Embryonic facial prominence (tissue), 1 donor: Measurements from ENCODE around the gene EP400.

ENCODE experiments used
- DNase-seq: peaks from one replicate; pipeline ENCODE4 v3.0.0-alpha.2; 2016; ENCODE audit errors: extremely low spot score

The EP400 gene

GRCh38 chr12:131927110-131928079 is 22.3 kb upstream of the EP400 start:
- DNase-seq, result no peak

- DNase-seq, result no peak
These were observed 21.5 kb upstream of the EP400 start for GRCh38 chr12:131928080-131928710.

GRCh38 chr12:131928711-131929580 is 20.8 kb upstream of the EP400 start, which contains the start of gene PUS1:
TSS of gene PUS1 (plus strand) at chr12:131929276. CDS start at chr12:131929723, 447 bp downstream.
- DNase-seq, result peak; percentile 87

GRCh38 chr12:131929581-131930456 is 19.9 kb upstream of the EP400 start:
- no peak for DNase-seq

- no peak for DNase-seq
These were observed 19.2 kb upstream of the EP400 start for GRCh38 chr12:131930510-131930909.

GRCh38 chr12:131933387-131933786 is 16.4 kb upstream of the EP400 start:
- no peak for DNase-seq

GRCh38 chr12:131934535-131934934 is 15.2 kb upstream of the EP400 start:
- DNase-seq, result no peak

GRCh38 chr12:131938082-131938481 is 11.7 kb upstream of the EP400 start:
- DNase-seq, result no peak

GRCh38 chr12:131939007-131939406 is 10.7 kb upstream of the EP400 start:
- no peak for DNase-seq

GRCh38 chr12:131940141-131940547 is 9.6 kb upstream of the EP400 start:
- DNase-seq, result no peak

GRCh38 chr12:131941116-131941986 is 8.4 kb upstream of the EP400 start:
- DNase-seq, result no peak

GRCh38 chr12:131941987-131942341 is 7.8 kb upstream of the EP400 start:
- DNase-seq, result no peak

GRCh38 chr12:131942671-131943070 is 7.1 kb upstream of the EP400 start:
- DNase-seq, result no peak

- no peak for DNase-seq
These were observed 6.4 kb upstream of the EP400 start for GRCh38 chr12:131943389-131943788.

- no peak for DNase-seq
These were observed 5.9 kb upstream of the EP400 start for GRCh38 chr12:131943876-131944275.

- DNase-seq, result no peak
These were observed 5.0 kb upstream of the EP400 start for GRCh38 chr12:131944601-131945251.

GRCh38 chr12:131946757-131947156 is 3.0 kb upstream of the EP400 start:
- DNase-seq, result no peak

- no peak for DNase-seq
These were observed 2.2 kb upstream of the EP400 start for GRCh38 chr12:131947482-131948027.

- no peak for DNase-seq
These were observed 1.5 kb upstream of the EP400 start for GRCh38 chr12:131948166-131948712.
